Neural cell (in vitro differentiated cells): Measurements from ENCODE around the gene WASF3. TPM values are rescaled to one million over a fixed set of nuclear protein-coding genes. Genes with fewer than 3 reads are reported as not detected.

Source experiments
- H2AFZ ChIP-seq: fragments of 200-600, 300-800 bp; sonication (generic), shearing (Covaris generic); 2 replicates; pipeline ENCODE4 v1.6.0; 2014; ENCODE audit warnings: low read depth, mild to moderate bottlenecking, antibody characterized with exemption, low read length, moderate library complexity
- H3F3A ChIP-seq: fragments of 200-600 bp; shearing (Covaris generic); 2 replicates; pipeline ENCODE4 v1.6.1; 2016; ENCODE audit warnings: mild to moderate bottlenecking, moderate library complexity, mixed read lengths, antibody characterized with exemption, low read length; ENCODE audit not compliant: insufficient read depth, poor library complexity, severe bottlenecking
- H3K27ac ChIP-seq: fragments of 200-600, 300-800 bp; sonication (generic), shearing (Covaris generic); 2 replicates; pipeline ENCODE4 v1.5.1; 2014; ENCODE audit warnings: mild to moderate bottlenecking, low read length, moderate library complexity
- H3K27me3 ChIP-seq: fragments of 300-800, 200-600 bp; sonication (generic), shearing (Covaris generic); 2 replicates; pipeline ENCODE4 v1.6.0; 2014; ENCODE audit warnings: mild to moderate bottlenecking, low read depth, low read length, moderate library complexity; ENCODE audit not compliant: insufficient read depth
- H3K36me3 ChIP-seq: fragments of 300-800, 200-600 bp; sonication (generic), shearing (Covaris generic); 2 replicates; pipeline ENCODE4 v1.5.1; 2014; ENCODE audit warnings: mild to moderate bottlenecking, antibody characterized with exemption, low read length, moderate library complexity; ENCODE audit not compliant: insufficient read depth
- H3K4me2 ChIP-seq: fragments of 300-800, 200-600 bp; sonication (generic), shearing (Covaris generic); 2 replicates; pipeline ENCODE4 v1.6.0; 2014; ENCODE audit warnings: mild to moderate bottlenecking, low read length
- H3K4me3 ChIP-seq: fragments of 300-800, 200-600 bp; sonication (generic), shearing (Covaris generic); 2 replicates; pipeline ENCODE4 v1.5.1; 2014; ENCODE audit warnings: mild to moderate bottlenecking, low read length, moderate library complexity
- H3K79me2 ChIP-seq: fragments of 200-600 bp; shearing (Covaris generic); replicated peaks from 2 replicates; pipeline ENCODE4 v1.6.0; 2014; ENCODE audit warnings: mild to moderate bottlenecking, low read length, moderate library complexity; ENCODE audit not compliant: insufficient read depth
- H3K9ac ChIP-seq: fragments of 300-800, 200-600 bp; sonication (generic), shearing (Covaris generic); 2 replicates; pipeline ENCODE4 v1.6.1; 2016; ENCODE audit warnings: mild to moderate bottlenecking, low read length, mixed read lengths
- H3K9me2 ChIP-seq: fragments of 200-600 bp; shearing (Covaris generic); 2 replicates; pipeline ENCODE4 v1.6.1; 2016; ENCODE audit warnings: mild to moderate bottlenecking, low read length, mixed read lengths; ENCODE audit not compliant: insufficient read depth
- H3K9me3 ChIP-seq: fragments of 200-600, 300-800 bp; sonication (generic), shearing (Covaris generic); 2 replicates; pipeline ENCODE4 v1.6.1; 2016; ENCODE audit warnings: mild to moderate bottlenecking, mixed run types, low read length, moderate library complexity, mixed read lengths
- H4K20me1 ChIP-seq: fragments of 200-600 bp; shearing (Covaris generic); 2 replicates; pipeline ENCODE4 v1.6.1; 2016; ENCODE audit warnings: mild to moderate bottlenecking, mixed run types; ENCODE audit not compliant: insufficient read depth
- CTCF ChIP-seq: fragments of 450-650 bp; IDR thresholded peaks from 2 replicates; pipeline ENCODE4 v1.5.1; 2014; ENCODE audit warnings: antibody characterized with exemption, mild to moderate bottlenecking, moderate library complexity; ENCODE audit not compliant: poor library complexity, severe bottlenecking
- EP300 ChIP-seq: fragments of 450-650 bp; conservative IDR thresholded peaks from 2 replicates; pipeline ENCODE4 v1.6.1; 2014; ENCODE audit warnings: antibody characterized with exemption, mild to moderate bottlenecking, moderate library complexity; ENCODE audit not compliant: poor library complexity, severe bottlenecking
- EZH2 ChIP-seq: fragments of 200-600, 300-800 bp; shearing (Covaris generic), sonication (generic); IDR thresholded peaks from 2 replicates; pipeline ENCODE4 v1.6.1; 2014; ENCODE audit warnings: antibody characterized with exemption, low read length, borderline replicate concordance, mild to moderate bottlenecking; ENCODE audit not compliant: insufficient read depth, poor library complexity, severe bottlenecking
- MXI1 ChIP-seq: fragments of 450-650 bp; conservative IDR thresholded peaks from 2 replicates; pipeline ENCODE4 v1.6.1; 2014; ENCODE audit warnings: antibody characterized with exemption, mild to moderate bottlenecking; ENCODE audit not compliant: poor library complexity, severe bottlenecking
- POLR2AphosphoS5 ChIP-seq: IDR thresholded peaks from 2 replicates; pipeline ENCODE4 v1.6.1; 2012
- RAD21 ChIP-seq: fragments of 450-650 bp; conservative IDR thresholded peaks from 2 replicates; pipeline ENCODE4 v1.6.1; 2014; ENCODE audit warnings: antibody characterized with exemption, mild to moderate bottlenecking, moderate library complexity
- SMC3 ChIP-seq: fragments of 450-650 bp; conservative IDR thresholded peaks from 2 replicates; pipeline ENCODE4 v1.6.1; 2014; ENCODE audit warnings: antibody characterized with exemption, mild to moderate bottlenecking, moderate library complexity; ENCODE audit not compliant: poor library complexity
- TAF1 ChIP-seq: IDR thresholded peaks from 2 replicates; pipeline ENCODE4 v1.6.1; 2012; ENCODE audit warnings: low read depth
- polyA plus RNA-seq: library from polyadenylated mRNA; depleted of rRNA; stranded (reverse); fragments of >200 nt; gene quantifications from 2 replicates; pipeline ENCODE4 v1.2.3, GENCODE V29; 2014
- TF ChIP-seq, protein P1 (sequence below): IDR thresholded peaks from 2 replicates; pipeline ENCODE4 v1.6.1; 2012; ENCODE audit warnings: borderline replicate concordance

WASF3 gene
- polyA plus RNA-seq, 1 donor from 2014 or later, result 44.5 TPM

- no peak overlapping the region for H3K4me2 ChIP-seq
- H3K4me3 ChIP-seq, result no peak overlapping the region
- H3K9me3 ChIP-seq, result no peaks in the 10 kb centered on the region
- no peaks in the 10 kb centered on the region for H3K36me3 ChIP-seq
- no peaks in the 10 kb centered on the region for H3F3A ChIP-seq
- no peaks in the 10 kb centered on the region for H3K79me2 ChIP-seq
- H3K27ac ChIP-seq, result no peak overlapping the region
- no peaks in the 10 kb centered on the region for H3K27me3 ChIP-seq
- no peak for TF ChIP-seq EZH2
- H2AFZ ChIP-seq, result no peak overlapping the region
- no peaks in the 10 kb centered on the region for H4K20me1 ChIP-seq
- no peaks in the 10 kb centered on the region for H3K9me2 ChIP-seq
- no peak overlapping the region for H3K9ac ChIP-seq
These were observed 106.3 kb downstream of the WASF3 start for GRCh38 chr13:26663791-26664190.

DNA sequence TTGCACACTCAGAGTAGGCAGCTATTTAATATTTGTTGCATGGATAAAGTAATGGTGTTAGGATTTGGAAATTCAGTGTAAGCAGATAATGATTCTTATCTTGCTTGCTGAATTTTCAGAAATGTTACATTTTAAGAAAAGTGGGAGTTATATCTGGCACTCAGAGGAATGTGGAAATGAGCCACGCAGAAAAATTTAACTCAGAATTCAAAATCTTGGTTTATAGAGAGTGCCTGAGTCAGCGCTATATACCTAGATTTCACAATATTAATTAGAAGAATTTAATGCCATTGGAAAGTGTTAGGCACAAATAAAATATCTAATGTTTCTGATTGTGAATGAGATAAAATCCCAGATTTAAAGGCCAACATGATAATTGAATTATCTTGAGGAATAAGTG lies 106.8 kb downstream of the WASF3 start:
- TF ChIP-seq EP300 (no peak), SMC3 (no peak), MXI1 (no peak), TAF1 (no peak)
- Histone ChIP-seq H2AFZ (no peak overlapping the region), H3K27me3 (no peaks in the 10 kb centered on the region), H3K9me3 (no peaks in the 10 kb centered on the region), H3K79me2 (no peaks in the 10 kb centered on the region), H3K36me3 (no peaks in the 10 kb centered on the region), H3K27ac (no peak overlapping the region), H3K9me2 (no peaks in the 10 kb centered on the region), H4K20me1 (no peaks in the 10 kb centered on the region), H3K9ac (no peak overlapping the region), H3K4me2 (no peak overlapping the region), H3K4me3 (peak overlapping the region; percentile 20), H3F3A (no peaks in the 10 kb centered on the region)

- no peaks in the 10 kb centered on the region for H3F3A ChIP-seq
- H3K27me3 ChIP-seq, result no peaks in the 10 kb centered on the region
- no peak overlapping the region for H3K9ac ChIP-seq
- H4K20me1 ChIP-seq, result no peaks in the 10 kb centered on the region
- H3K4me3 ChIP-seq, result peak overlapping the region; percentile 20
- no peak for TF ChIP-seq SMC3
- no peak for TF ChIP-seq MXI1
- no peak for TF ChIP-seq CTCF
- TF ChIP-seq EP300, result peak; percentile 73
- TF ChIP-seq TAF1, result no peak
- TF ChIP-seq POLR2AphosphoS5, result peak; percentile 46
- no peak for TF ChIP-seq RAD21
- TF ChIP-seq, protein P1, sequence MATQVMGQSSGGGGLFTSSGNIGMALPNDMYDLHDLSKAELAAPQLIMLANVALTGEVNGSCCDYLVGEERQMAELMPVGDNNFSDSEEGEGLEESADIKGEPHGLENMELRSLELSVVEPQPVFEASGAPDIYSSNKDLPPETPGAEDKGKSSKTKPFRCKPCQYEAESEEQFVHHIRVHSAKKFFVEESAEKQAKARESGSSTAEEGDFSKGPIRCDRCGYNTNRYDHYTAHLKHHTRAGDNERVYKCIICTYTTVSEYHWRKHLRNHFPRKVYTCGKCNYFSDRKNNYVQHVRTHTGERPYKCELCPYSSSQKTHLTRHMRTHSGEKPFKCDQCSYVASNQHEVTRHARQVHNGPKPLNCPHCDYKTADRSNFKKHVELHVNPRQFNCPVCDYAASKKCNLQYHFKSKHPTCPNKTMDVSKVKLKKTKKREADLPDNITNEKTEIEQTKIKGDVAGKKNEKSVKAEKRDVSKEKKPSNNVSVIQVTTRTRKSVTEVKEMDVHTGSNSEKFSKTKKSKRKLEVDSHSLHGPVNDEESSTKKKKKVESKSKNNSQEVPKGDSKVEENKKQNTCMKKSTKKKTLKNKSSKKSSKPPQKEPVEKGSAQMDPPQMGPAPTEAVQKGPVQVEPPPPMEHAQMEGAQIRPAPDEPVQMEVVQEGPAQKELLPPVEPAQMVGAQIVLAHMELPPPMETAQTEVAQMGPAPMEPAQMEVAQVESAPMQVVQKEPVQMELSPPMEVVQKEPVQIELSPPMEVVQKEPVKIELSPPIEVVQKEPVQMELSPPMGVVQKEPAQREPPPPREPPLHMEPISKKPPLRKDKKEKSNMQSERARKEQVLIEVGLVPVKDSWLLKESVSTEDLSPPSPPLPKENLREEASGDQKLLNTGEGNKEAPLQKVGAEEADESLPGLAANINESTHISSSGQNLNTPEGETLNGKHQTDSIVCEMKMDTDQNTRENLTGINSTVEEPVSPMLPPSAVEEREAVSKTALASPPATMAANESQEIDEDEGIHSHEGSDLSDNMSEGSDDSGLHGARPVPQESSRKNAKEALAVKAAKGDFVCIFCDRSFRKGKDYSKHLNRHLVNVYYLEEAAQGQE, result no peak
- no peak for TF ChIP-seq EZH2
- no peak overlapping the region for H2AFZ ChIP-seq
- H3K79me2 ChIP-seq, result no peaks in the 10 kb centered on the region
- peak overlapping the region; percentile 10 for H3K27ac ChIP-seq
- H3K9me3 ChIP-seq, result no peaks in the 10 kb centered on the region
- no peak overlapping the region for H3K4me2 ChIP-seq
- no peaks in the 10 kb centered on the region for H3K9me2 ChIP-seq
- H3K36me3 ChIP-seq, result no peaks in the 10 kb centered on the region
These were observed 107.4 kb downstream of the WASF3 start for GRCh38 chr13:26664876-26665275.
